HepG2 (cell line): ENCODE data around the gene SBNO1. TPM values are rescaled to one million over a fixed set of nuclear protein-coding genes. Genes with fewer than 3 reads are reported as not detected.

Experiments used
- ATAC-seq: fragments of 200-7000 bp; cut with Tn5 transposase; 3 replicates; pipeline ENCODE4 v1.9.1; 2020; ENCODE audit warnings: mild to moderate bottlenecking, moderate library complexity
- BruUV-seq: library from RNA; stranded (reverse); fragments of 400-500 nt; replicated peaks from 2 replicates; lab custom pipeline; 2021; lab: Mats Ljungman, UMichigan
- CTCF ChIA-PET: fragments of 300-600 bp; formaldehyde crosslinking; extraction: SDS; loops from one replicate; lab custom pipeline; 2021; ENCODE audit warnings: low total read pairs, inconsistent platforms, low intra/inter-chr PET ratio; lab: Yijun Ruan, JAX
- POLR2A ChIA-PET: fragments of 350-600 bp; sonication (Branson Sonifier 250); formaldehyde crosslinking; loops from one replicate; lab custom pipeline; 2020; ENCODE audit warnings: antibody characterized with exemption, inconsistent platforms; lab: Yijun Ruan, JAX
- DNase-seq: peaks from one replicate; pipeline ENCODE4 v3.0.0-alpha.2; 2015; ENCODE audit warnings: low spot score
- FAIRE-seq: peaks from 3 replicates; lab custom pipeline; 2011; peaks lifted over from hg19 to GRCh38; lab: Jason Lieb, UNC
- H2AFZ ChIP-seq: one replicate; pipeline ENCODE4 v1.6.1; 2011; ENCODE audit warnings: low read length, inconsistent platforms
- H3K27ac ChIP-seq: fragments of 300-600 bp; 3 replicates; pipeline ENCODE4 v1.8.0; 2011; ENCODE audit warnings: mixed run types, mild to moderate bottlenecking, mixed read lengths, low read length, inconsistent platforms; ENCODE audit not compliant: insufficient read depth; ENCODE audit errors: extremely low read length
- H3K27me3 ChIP-seq, 2 experiments: fragments of 200-600 bp in 1 of 2; 2 replicates in 1 of 2; 3 replicates in 1 of 2; pipeline versions ENCODE4 v1.6.0 to v1.8.0; 2011; ENCODE audit warnings: low read length in 2 of 2, mild to moderate bottlenecking in 2 of 2, moderate library complexity in 2 of 2, inconsistent platforms in 1 of 2; ENCODE audit not compliant: insufficient read depth in 2 of 2, control insufficient read depth in 1 of 2
- H3K36me3 ChIP-seq, 2 experiments: fragments of 200-600 bp in 1 of 2; replicated peaks in 1 of 2; 2 replicates in 1 of 2; 3 replicates in 1 of 2; pipeline versions ENCODE4 v1.5.1 to v1.8.0; 2011; ENCODE audit warnings: low read length in 2 of 2, inconsistent platforms in 1 of 2; ENCODE audit not compliant: insufficient read depth in 2 of 2, control insufficient read depth in 1 of 2
- H3K4me1 ChIP-seq: 2 replicates; pipeline ENCODE4 v1.5.1; 2012; ENCODE audit warnings: low read length, inconsistent platforms; ENCODE audit not compliant: insufficient read depth
- H3K4me2 ChIP-seq: 2 replicates; pipeline ENCODE4 v1.6.0; 2011; ENCODE audit warnings: low read depth, low read length, inconsistent platforms
- H3K4me3 ChIP-seq, 3 experiments: fragments of 200-600 bp in 1 of 3; sonication (generic), shearing (Covaris generic) in 1 of 3; replicated peaks in 1 of 3; 2 replicates each; pipeline ENCODE4 v1.5.1; 2011 to 2016; ENCODE audit warnings: low read length in 3 of 3, inconsistent platforms in 2 of 3, low read depth in 2 of 3, mild to moderate bottlenecking in 2 of 3, control low read depth in 1 of 3, mixed read lengths in 1 of 3; ENCODE audit not compliant: insufficient read depth in 1 of 3
- H3K79me2 ChIP-seq: one replicate; pipeline ENCODE4 v1.6.1; 2011; ENCODE audit warnings: low read length, inconsistent platforms; ENCODE audit not compliant: insufficient read depth
- H3K9ac ChIP-seq: 2 replicates; pipeline ENCODE4 v1.6.0; 2011; ENCODE audit warnings: mild to moderate bottlenecking, low read depth, low read length, inconsistent platforms; ENCODE audit not compliant: insufficient read depth
- H3K9me3 ChIP-seq: 2 replicates; pipeline ENCODE4 v1.5.1; 2012; ENCODE audit warnings: mild to moderate bottlenecking, low read length
- H4K20me1 ChIP-seq: 2 replicates; pipeline ENCODE4 v1.6.0; 2011; ENCODE audit warnings: inconsistent platforms, mild to moderate bottlenecking, low read length, moderate library complexity; ENCODE audit not compliant: insufficient read depth
- MED1 ChIP-seq: sonication (generic); formaldehyde crosslinking; IDR thresholded peaks from 2 replicates; pipeline ENCODE4 v1.4.0; 2020; ENCODE audit warnings: missing genetic modification reagents
- POLR2G ChIP-seq: fragments of 200-400 bp; formaldehyde crosslinking; IDR thresholded peaks from 2 replicates; pipeline ENCODE4 v1.6.1; 2018; ENCODE audit warnings: mild to moderate bottlenecking, low read depth, low read length, moderate library complexity
- RARG ChIP-seq: sonication (generic); formaldehyde crosslinking; IDR thresholded peaks from 2 replicates; pipeline ENCODE4 v1.4.0; 2020; ENCODE audit warnings: low read depth, mild to moderate bottlenecking, missing genetic modification reagents
- SUZ12 ChIP-seq: fragments of 150-350 bp; IDR thresholded peaks from 2 replicates; pipeline ENCODE4 v1.6.1; 2014; ENCODE audit warnings: low read depth, low read length
- ZNF224 ChIP-seq: sonication (generic); formaldehyde crosslinking; IDR thresholded peaks from 2 replicates; pipeline ENCODE4 v1.5.0; 2020; ENCODE audit warnings: mild to moderate bottlenecking, missing genetic modification reagents
- ZNF562 ChIP-seq: sonication (generic); formaldehyde crosslinking; IDR thresholded peaks from 2 replicates; pipeline ENCODE4 v1.8.0; 2022; ENCODE audit warnings: missing genetic modification reagents, borderline replicate concordance
- WGBS: methylation state at CpG from one replicate; pipeline ENCODE4 v1.1.6; 2017; ENCODE audit warnings: low lambda C conversion rate; 5-methylcytosine and 5-hydroxymethylcytosine counted together
- in situ Hi-C: cut with HindIII; loops from 2 replicates; pipeline ENCODE4 v1.10.0; 2017; ENCODE audit warnings: low pct_unique_long_range_greater_than_20kb; ENCODE audit not compliant: extremely low pct_ligation_motif_present
- intact Hi-C: fragments of 100-400 bp; cut with micrococcal nuclease; formaldehyde crosslinking; loops from one replicate; pipeline ENCODE4 v1.10.0; 2022; ENCODE audit not compliant: unreplicated experiment
- polyA plus RNA-seq, 8 experiments: library from polyadenylated mRNA; depleted of rRNA in 3 of 8; stranded (reverse) in 7 of 8; unstranded in 1 of 8; fragments of >200 nt; fragmentation: Illumina TruSeq in 4 of 8; extraction: Trizol in 4 of 8; gene quantifications; 2 replicates each; pipeline versions ENCODE4 v1.2.1 to v1.2.3, GENCODE V29; 2011 to 2016; ENCODE audit warnings: low read depth in 4 of 8, missing spikeins in 1 of 8, mixed read lengths in 1 of 8; ENCODE audit not compliant: insufficient read depth in 1 of 8
- total RNA-seq, 5 experiments: library from RNA; depleted of rRNA; stranded (reverse); fragments of >200 nt; fragmentation: Illumina TruSeq; extraction: Trizol; gene quantifications; 2 replicates each; pipeline ENCODE4 v1.2.3, GENCODE V29; 2016; ENCODE audit warnings: low read depth in 1 of 5
- TF ChIP-seq, protein P1 (sequence below): sonication (generic); formaldehyde crosslinking; IDR thresholded peaks from 2 replicates; pipeline ENCODE4 v1.4.0; 2020; ENCODE audit warnings: missing genetic modification reagents, borderline replicate concordance

Gene SBNO1
- total and polyA plus RNA-seq, 2 of the 13 experiments (the other 11 are each of a cell fraction or from before 2014, with no cell fraction given) = 10.9 to 40.2 TPM

DNA sequence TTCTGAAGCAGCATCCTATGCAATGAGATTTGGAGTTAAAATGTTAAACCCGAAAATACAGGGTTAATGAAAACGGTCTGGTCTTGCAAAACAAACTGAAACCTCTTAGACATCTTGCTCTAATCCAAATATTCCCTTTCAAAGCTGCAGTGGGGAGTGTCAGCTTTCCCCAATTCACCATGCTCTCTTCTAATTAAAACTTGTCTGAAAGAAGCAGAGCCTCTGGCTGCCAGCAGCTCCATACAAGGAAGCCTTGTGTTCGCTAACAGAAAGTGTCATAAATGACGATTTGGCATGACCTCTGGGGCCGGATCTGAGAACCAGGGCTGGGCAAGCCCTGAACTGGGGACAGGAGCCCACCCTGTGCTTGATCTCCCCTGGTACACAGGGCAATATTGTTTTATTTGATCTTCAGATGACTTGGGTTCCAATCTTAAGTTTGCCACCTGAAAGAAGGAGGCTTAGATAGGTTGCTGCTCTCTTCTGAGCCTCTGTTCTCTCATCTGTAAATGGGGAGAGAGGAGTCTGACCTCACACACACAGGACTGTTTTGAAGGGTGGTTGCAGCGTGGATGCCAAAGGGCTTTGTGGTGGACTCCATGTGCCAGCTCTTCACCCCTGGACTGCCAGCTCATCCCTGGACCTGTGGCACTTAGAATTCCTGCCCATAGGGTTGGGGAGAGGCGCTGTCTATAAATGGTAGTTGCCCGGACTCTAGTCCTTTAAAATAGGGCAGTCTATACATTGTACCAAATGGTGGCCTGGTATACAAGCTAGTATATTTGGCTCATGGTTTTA is 27.1 kb upstream of the SBNO1 start:
- WGBS = 98% methylated on average over 5 of the region's 8 CpGs
- H4K20me1 ChIP-seq = no peaks in the 10 kb centered on the region
- H3K4me1 ChIP-seq = peaks cover 34% of the 10 kb centered on the region
- H3K9me3 ChIP-seq = no peaks in the 10 kb centered on the region
- no TSS peak for BruUV-seq
- in situ Hi-C loops = no loop called here
- TF ChIP-seq RARG (CRISPR knock-in tag) = no peak
- peak; percentile 29; the same call in 1 of the 2 replicates for TF ChIP-seq POLR2G
- no peak for TF ChIP-seq ZNF562
- TF ChIP-seq ZNF224 = no peak
- no peak for TF ChIP-seq SUZ12
- TF ChIP-seq, protein P1, sequence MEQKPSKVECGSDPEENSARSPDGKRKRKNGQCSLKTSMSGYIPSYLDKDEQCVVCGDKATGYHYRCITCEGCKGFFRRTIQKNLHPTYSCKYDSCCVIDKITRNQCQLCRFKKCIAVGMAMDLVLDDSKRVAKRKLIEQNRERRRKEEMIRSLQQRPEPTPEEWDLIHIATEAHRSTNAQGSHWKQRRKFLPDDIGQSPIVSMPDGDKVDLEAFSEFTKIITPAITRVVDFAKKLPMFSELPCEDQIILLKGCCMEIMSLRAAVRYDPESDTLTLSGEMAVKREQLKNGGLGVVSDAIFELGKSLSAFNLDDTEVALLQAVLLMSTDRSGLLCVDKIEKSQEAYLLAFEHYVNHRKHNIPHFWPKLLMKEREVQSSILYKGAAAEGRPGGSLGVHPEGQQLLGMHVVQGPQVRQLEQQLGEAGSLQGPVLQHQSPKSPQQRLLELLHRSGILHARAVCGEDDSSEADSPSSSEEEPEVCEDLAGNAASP (CRISPR knock-in tag) = no peak
- TF ChIP-seq MED1 (CRISPR knock-in tag) = no peak
- FAIRE-seq = no peak
- H3K36me3 ChIP-seq = peaks cover 21 to 50% of the 10 kb centered on the region in 2 experiments
- no peak overlapping the region for H3K9ac ChIP-seq
- ChIA-PET POLR2A (no interaction called here), CTCF (no interaction called here)
- no peak overlapping the region for H3K4me3 ChIP-seq
- H3K27ac ChIP-seq = no peak overlapping the region
- ATAC-seq = no peak
- H2AFZ ChIP-seq = no peak overlapping the region
- H3K79me2 ChIP-seq = peaks cover 25% of the 10 kb centered on the region
- intact Hi-C loops = no loop called here
- no peaks in the 10 kb centered on the region for H3K27me3 ChIP-seq
- no peak for DNase-seq
- no peak overlapping the region for H3K4me2 ChIP-seq
